ENCODE results near the gene RBM44. TPM values are rescaled to one million over a fixed set of nuclear protein-coding genes. Genes with fewer than 3 reads are reported as not detected.
A peak's percentile ranks its signal among the peaks of the same experiment; 100 is the strongest.

The RBM44 gene
- total and polyA plus RNA-seq, 2 donors = 0.82 to 0.85 TPM

- no peaks in the 10 kb centered on the region for H3K36me3 ChIP-seq (ENCODE audit: control insufficient read depth in 2 of 2, insufficient read depth in 2 of 2, low read length in 1 of 2)
- no peak overlapping the region for H3K27ac ChIP-seq (ENCODE audit: low read depth in 1 of 2, low read length in 1 of 2)
- no peaks in the 10 kb centered on the region for H3K9me3 ChIP-seq (ENCODE audit: control insufficient read depth in 2 of 2, insufficient read depth in 1 of 2, low read length in 1 of 2)
- H3K4me3 ChIP-seq (ENCODE audit: low read length in 2 of 2) = no peak overlapping the region
- 88% methylated on average over 23 of the region's 23 CpGs for WGBS
- DNase-seq (ENCODE audit: low read depth in 6 of 9, low spot score in 9 of 9) = no peak
- H3K4me1 ChIP-seq (ENCODE audit: control insufficient read depth in 2 of 2, insufficient read depth in 2 of 2, low read length in 2 of 2) = peaks cover 2 to 22% of the 10 kb centered on the region in 2 donors
- peaks cover 0 to 17% of the 10 kb centered on the region in 2 donors for H3K27me3 ChIP-seq (ENCODE audit: control insufficient read depth in 2 of 2, insufficient read depth in 1 of 2, low read length in 1 of 2)
These were observed 72.4 kb downstream of the RBM44 start for GRCh38 chr2:237870754-237871651.

- Histone ChIP-seq H3K4me1 (ENCODE audit: control insufficient read depth in 2 of 2, insufficient read depth in 2 of 2, low read length in 2 of 2) (peaks cover 2 to 22% of the 10 kb centered on the region in 2 donors), H3K36me3 (ENCODE audit: control insufficient read depth in 2 of 2, insufficient read depth in 2 of 2, low read length in 1 of 2) (no peaks in the 10 kb centered on the region), H3K27me3 (ENCODE audit: control insufficient read depth in 2 of 2, insufficient read depth in 1 of 2, low read length in 1 of 2) (peaks cover 0 to 17% of the 10 kb centered on the region in 2 donors), H3K9me3 (ENCODE audit: control insufficient read depth in 2 of 2, insufficient read depth in 1 of 2, low read length in 1 of 2) (no peaks in the 10 kb centered on the region), H3K4me3 (ENCODE audit: low read length in 2 of 2) (no peak overlapping the region), H3K27ac (ENCODE audit: low read depth in 1 of 2, low read length in 1 of 2) (no peak overlapping the region)
- DNase-seq (ENCODE audit: low read depth in 6 of 9, low spot score in 9 of 9) = no peak
- WGBS = 98% methylated on average over 19 of the region's 19 CpGs
These were observed 73.8 kb downstream of the RBM44 start for GRCh38 chr2:237872178-237872887.

GRCh38 chr2:237873421-237873831 is 74.8 kb downstream of the RBM44 start:
- Histone ChIP-seq H3K4me1 (ENCODE audit: control insufficient read depth in 2 of 2, insufficient read depth in 2 of 2, low read length in 2 of 2) (peaks cover 2 to 22% of the 10 kb centered on the region in 2 donors), H3K36me3 (ENCODE audit: control insufficient read depth in 2 of 2, insufficient read depth in 2 of 2, low read length in 1 of 2) (no peaks in the 10 kb centered on the region), H3K27ac (ENCODE audit: low read depth in 1 of 2, low read length in 1 of 2) (peak overlapping the region in 1 of 2 donors; percentile 32), H3K9me3 (ENCODE audit: control insufficient read depth in 2 of 2, insufficient read depth in 1 of 2, low read length in 1 of 2) (no peaks in the 10 kb centered on the region), H3K4me3 (ENCODE audit: low read length in 2 of 2) (no peak overlapping the region), H3K27me3 (ENCODE audit: control insufficient read depth in 2 of 2, insufficient read depth in 1 of 2, low read length in 1 of 2) (peaks cover 0 to 14% of the 10 kb centered on the region in 2 donors)
- WGBS = 13% methylated on average over 11 of the region's 11 CpGs
- DNase-seq (ENCODE audit: low read depth in 6 of 9, low spot score in 9 of 9) = peak in 7 of 9 donors; percentile 15 to 58 (median 28)

GRCh38 chr2:237873897-237874551 is 75.4 kb downstream of the RBM44 start:
- Histone ChIP-seq H3K27ac (ENCODE audit: low read depth in 1 of 2, low read length in 1 of 2) (peak overlapping the region in 1 of 2 donors; percentile 32), H3K9me3 (ENCODE audit: control insufficient read depth in 2 of 2, insufficient read depth in 1 of 2, low read length in 1 of 2) (no peaks in the 10 kb centered on the region), H3K27me3 (ENCODE audit: control insufficient read depth in 2 of 2, insufficient read depth in 1 of 2, low read length in 1 of 2) (peaks cover 0 to 9% of the 10 kb centered on the region in 2 donors), H3K36me3 (ENCODE audit: control insufficient read depth in 2 of 2, insufficient read depth in 2 of 2, low read length in 1 of 2) (no peaks in the 10 kb centered on the region), H3K4me3 (ENCODE audit: low read length in 2 of 2) (no peak overlapping the region), H3K4me1 (ENCODE audit: control insufficient read depth in 2 of 2, insufficient read depth in 2 of 2, low read length in 2 of 2) (peaks cover 0 to 22% of the 10 kb centered on the region in 2 donors)
- DNase-seq (ENCODE audit: low read depth in 6 of 9, low spot score in 9 of 9) = no peak
- WGBS = 97% methylated on average over 14 of the region's 14 CpGs

GRCh38 chr2:237874585-237875161 is 76.1 kb downstream of the RBM44 start:
- no peak overlapping the region for H3K27ac ChIP-seq (ENCODE audit: low read depth in 1 of 2, low read length in 1 of 2)

GRCh38 chr2:237875256-237876060 is 76.9 kb downstream of the RBM44 start:
- Histone ChIP-seq H3K27ac (ENCODE audit: low read depth in 1 of 2, low read length in 1 of 2) (no peak overlapping the region), H3K4me1 (ENCODE audit: control insufficient read depth in 2 of 2, insufficient read depth in 2 of 2, low read length in 2 of 2) (peaks cover 0 to 22% of the 10 kb centered on the region in 2 donors)
- WGBS = 96% methylated on average over 16 of the region's 16 CpGs

More at GRCh38 chr2:237874585-237875161, 76.1 kb downstream of the RBM44 start:
- H3K27me3 ChIP-seq (ENCODE audit: control insufficient read depth in 2 of 2, insufficient read depth in 1 of 2, low read length in 1 of 2) = peaks cover 0 to 7% of the 10 kb centered on the region in 2 donors
- H3K4me3 ChIP-seq (ENCODE audit: low read length in 2 of 2) = no peak overlapping the region
- H3K9me3 ChIP-seq (ENCODE audit: control insufficient read depth in 2 of 2, insufficient read depth in 1 of 2, low read length in 1 of 2) = no peaks in the 10 kb centered on the region
- WGBS = 96% methylated on average over 7 of the region's 7 CpGs
- no peak for DNase-seq (ENCODE audit: low read depth in 6 of 9, low spot score in 9 of 9)
- H3K36me3 ChIP-seq (ENCODE audit: control insufficient read depth in 2 of 2, insufficient read depth in 2 of 2, low read length in 1 of 2) = no peaks in the 10 kb centered on the region
- peaks cover 0 to 22% of the 10 kb centered on the region in 2 donors for H3K4me1 ChIP-seq (ENCODE audit: control insufficient read depth in 2 of 2, insufficient read depth in 2 of 2, low read length in 2 of 2)

GRCh38 chr2:237876061-237876526 is 77.5 kb downstream of the RBM44 start:
- 95% methylated on average over 14 of the region's 14 CpGs for WGBS
- Histone ChIP-seq H3K4me1 (ENCODE audit: control insufficient read depth in 2 of 2, insufficient read depth in 2 of 2, low read length in 2 of 2) (peaks cover 0 to 21% of the 10 kb centered on the region in 2 donors), H3K27me3 (ENCODE audit: control insufficient read depth in 2 of 2, insufficient read depth in 1 of 2, low read length in 1 of 2) (no peaks in the 10 kb centered on the region), H3K27ac (ENCODE audit: low read depth in 1 of 2, low read length in 1 of 2) (no peak overlapping the region), H3K9me3 (ENCODE audit: control insufficient read depth in 2 of 2, insufficient read depth in 1 of 2, low read length in 1 of 2) (peaks cover 0 to under 1% of the 10 kb centered on the region in 2 donors), H3K4me3 (ENCODE audit: low read length in 2 of 2) (no peak overlapping the region), H3K36me3 (ENCODE audit: control insufficient read depth in 2 of 2, insufficient read depth in 2 of 2, low read length in 1 of 2) (no peaks in the 10 kb centered on the region)
- no peak for DNase-seq (ENCODE audit: low read depth in 6 of 9, low spot score in 9 of 9)

More at GRCh38 chr2:237875256-237876060, 76.9 kb downstream of the RBM44 start:
- DNase-seq (ENCODE audit: low read depth in 6 of 9, low spot score in 9 of 9) = no peak
- Histone ChIP-seq H3K36me3 (ENCODE audit: control insufficient read depth in 2 of 2, insufficient read depth in 2 of 2, low read length in 1 of 2) (no peaks in the 10 kb centered on the region), H3K4me3 (ENCODE audit: low read length in 2 of 2) (no peak overlapping the region), H3K27me3 (ENCODE audit: control insufficient read depth in 2 of 2, insufficient read depth in 1 of 2, low read length in 1 of 2) (peaks cover 0 to 2% of the 10 kb centered on the region in 2 donors), H3K9me3 (ENCODE audit: control insufficient read depth in 2 of 2, insufficient read depth in 1 of 2, low read length in 1 of 2) (no peaks in the 10 kb centered on the region)

GRCh38 chr2:237876532-237876931 is 78.0 kb downstream of the RBM44 start:
- no peaks in the 10 kb centered on the region for H3K36me3 ChIP-seq (ENCODE audit: control insufficient read depth in 2 of 2, insufficient read depth in 2 of 2, low read length in 1 of 2)
- peaks cover 0 to 16% of the 10 kb centered on the region in 2 donors for H3K4me1 ChIP-seq (ENCODE audit: control insufficient read depth in 2 of 2, insufficient read depth in 2 of 2, low read length in 2 of 2)
- H3K27me3 ChIP-seq (ENCODE audit: control insufficient read depth in 2 of 2, insufficient read depth in 1 of 2, low read length in 1 of 2) = no peaks in the 10 kb centered on the region
- no peak overlapping the region for H3K4me3 ChIP-seq (ENCODE audit: low read length in 2 of 2)
- no peak overlapping the region for H3K27ac ChIP-seq (ENCODE audit: low read depth in 1 of 2, low read length in 1 of 2)
- H3K9me3 ChIP-seq (ENCODE audit: control insufficient read depth in 2 of 2, insufficient read depth in 1 of 2, low read length in 1 of 2) = peaks cover 0 to 1% of the 10 kb centered on the region in 2 donors
- 92% methylated on average over 12 of the region's 12 CpGs for WGBS
- DNase-seq (ENCODE audit: low read depth in 6 of 9, low spot score in 9 of 9) = no peak
